Hematopoietic multipotent progenitor cell treated with erythropoietin and hydrocortisone succinate and interleukin-3 and kit ligand, for 6 days (in vitro differentiated cells): ENCODE results near the gene RASA3.
A peak's percentile ranks its signal among the peaks of the same experiment; 100 is the strongest.
"Not testable (repeated sequence)": the region's sequence is repeated elsewhere in the genome, so short reads cannot be mapped to it uniquely, and the experiment has no call there.

ENCODE experiments used
- DNase-seq: peaks from one replicate; pipeline ENCODE4 v3.0.0-alpha.2; 2015

RASA3 gene

DNA sequence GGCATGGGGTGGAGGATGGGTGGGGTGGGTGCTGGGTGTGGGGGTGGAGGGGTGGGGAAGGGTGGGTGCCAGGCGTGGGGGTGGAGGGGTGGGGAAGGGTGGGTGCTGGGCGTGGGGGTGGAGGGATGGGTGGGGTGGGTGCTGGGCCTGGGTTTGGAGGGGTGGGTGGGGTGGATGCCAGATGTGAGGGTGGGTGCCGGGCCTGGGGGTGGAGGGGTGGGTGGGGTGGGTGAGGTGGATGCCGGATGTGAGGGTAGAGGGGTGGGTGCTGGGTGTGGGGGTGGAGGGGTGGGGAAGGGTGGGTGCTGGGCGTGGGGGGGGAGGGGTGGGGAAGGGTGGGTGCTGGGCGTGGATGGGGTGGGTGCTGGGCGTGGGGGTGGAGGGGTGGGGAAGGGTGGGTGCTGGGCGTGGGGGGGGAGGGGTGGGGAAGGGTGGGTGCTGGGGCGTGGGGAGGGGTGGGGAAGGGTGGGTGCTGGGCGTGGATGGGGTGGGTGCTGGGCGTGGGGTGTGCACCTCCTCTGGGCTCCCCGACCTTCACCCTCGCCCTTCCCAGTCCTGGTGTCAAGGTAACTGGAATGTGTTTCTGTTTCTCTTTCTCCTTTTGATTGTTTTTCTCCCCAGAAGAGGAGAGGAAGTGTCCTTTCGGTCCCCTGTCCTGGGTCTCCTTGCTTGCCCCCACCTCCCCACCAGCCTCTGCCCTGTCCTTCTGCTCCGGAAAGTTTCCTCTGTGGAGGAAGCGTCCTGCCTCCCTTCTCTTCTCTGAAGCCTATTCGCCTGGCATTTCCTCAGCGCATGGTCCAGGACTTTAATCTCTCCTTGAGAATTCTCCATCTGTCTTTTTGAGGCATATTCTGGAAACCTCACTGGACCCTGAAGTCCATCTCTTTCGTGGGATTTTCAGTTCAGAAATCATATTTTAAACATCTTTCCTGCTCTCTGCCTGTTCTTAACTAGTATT is 23.8 kb upstream of the RASA3 start:
- no peak for DNase-seq

DNA sequence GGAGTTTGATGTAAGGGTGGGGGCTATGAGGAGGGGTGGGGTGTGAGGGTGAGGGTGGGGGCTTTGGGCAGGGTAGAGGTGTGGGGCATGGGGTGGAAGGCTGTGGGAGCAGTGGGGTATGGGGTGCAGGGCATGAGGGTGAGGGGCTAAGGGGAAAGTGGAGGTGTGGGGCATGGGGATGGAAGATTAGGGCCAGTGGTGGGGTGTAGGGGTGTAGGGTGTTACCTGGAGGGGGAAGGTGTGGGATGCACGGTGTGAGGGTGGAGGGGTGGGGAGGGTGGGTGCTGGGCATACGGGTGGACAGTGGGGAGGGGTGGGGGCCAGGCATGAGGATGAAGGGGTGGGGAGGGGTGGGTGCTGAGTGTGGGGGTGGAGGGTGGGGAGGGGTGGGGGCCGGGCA is 22.9 kb upstream of the RASA3 start:
- DNase-seq: no peak

DNA sequence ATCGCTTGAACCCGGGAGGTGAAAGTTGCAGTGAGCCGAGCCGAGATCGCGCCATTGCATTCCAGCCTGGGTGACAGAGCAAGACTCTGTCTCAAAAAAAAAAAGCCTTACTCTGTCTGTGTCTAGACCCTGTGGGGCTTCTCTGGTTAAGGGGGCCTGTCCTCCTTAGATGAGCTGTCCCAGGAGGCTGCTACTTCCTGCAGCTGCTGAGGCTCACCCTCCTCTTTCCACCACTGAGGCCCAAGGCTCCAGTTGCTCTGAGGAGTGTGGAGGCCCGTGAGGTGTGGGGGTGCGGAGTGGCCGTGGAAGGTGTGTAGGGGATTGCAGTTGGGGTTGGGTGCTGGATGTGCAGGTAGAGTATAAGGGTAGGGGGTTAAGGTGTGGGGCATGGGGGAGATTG is 22.1 kb upstream of the RASA3 start:
- no peak for DNase-seq

DNA sequence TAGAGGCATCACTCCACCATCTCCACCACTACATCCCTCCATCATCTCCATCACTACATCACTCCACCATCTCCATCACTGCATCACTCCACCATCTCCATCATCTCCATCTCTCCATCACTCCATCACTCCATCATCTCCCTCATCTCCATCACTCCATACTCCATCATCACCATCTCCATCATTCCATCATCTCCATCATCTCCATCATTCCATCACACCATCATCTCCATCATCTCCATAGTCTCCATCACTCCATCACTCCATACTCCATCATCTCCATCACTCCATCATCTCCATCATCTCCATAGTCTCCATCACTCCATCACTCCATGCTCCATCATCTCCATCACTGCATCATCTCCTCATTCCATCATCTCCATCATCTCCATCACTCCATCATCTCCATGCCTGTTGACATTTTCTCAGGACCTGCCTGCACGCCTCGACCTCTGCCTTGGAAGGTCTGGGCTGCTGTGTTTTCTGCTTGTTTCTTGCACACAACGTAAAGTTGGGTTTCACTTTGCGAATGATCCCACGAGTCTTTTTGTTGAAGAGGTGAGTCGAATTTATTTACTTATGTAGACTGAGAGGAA is 21.2 kb upstream of the RASA3 start:
- DNase-seq: no peak

DNA sequence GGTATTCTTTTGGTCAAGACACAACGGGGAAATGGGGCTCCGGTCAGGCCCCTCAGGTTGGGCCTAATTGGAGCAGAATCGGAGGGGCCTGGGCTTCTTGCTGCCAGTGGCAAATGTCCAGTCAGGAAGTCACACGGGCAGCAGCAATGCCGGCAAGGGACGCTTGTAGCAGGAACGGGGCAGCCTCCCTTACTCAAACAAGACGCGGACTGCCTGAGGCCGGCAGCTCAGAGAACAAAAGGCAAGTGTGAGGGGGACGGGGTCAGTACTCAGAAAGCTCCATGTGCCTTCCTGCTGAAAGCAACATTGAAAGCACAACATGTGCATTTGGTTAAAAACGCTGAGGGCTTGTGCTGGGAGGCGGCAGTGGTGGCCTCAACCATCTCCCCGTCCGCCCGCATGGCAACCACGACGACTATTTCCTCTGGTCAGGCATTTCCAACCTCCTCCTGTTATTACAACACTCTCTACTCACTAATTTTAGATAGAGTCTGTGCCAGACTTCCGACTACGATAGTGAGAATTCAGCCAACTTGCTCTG is 20.5 kb upstream of the RASA3 start:
- DNase-seq: no peak

DNA sequence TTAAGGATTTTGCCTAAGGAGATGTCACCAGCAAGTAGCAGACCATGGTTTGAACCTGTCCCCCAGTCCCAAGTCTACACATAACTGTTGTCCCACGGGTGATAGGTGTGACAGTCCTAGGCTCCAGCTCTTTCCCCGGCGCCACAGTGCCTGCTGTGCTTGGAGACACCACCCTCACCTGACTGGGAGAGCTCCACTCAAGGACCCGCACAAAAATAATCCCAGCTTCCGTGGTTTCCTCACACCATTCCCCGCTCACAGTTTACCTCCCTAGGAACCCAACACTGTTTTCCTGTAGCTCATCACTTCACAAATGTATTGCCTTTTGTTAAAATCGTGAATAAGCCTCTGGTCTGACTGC is 19.8 kb upstream of the RASA3 start:
- DNase-seq: no peak

DNA sequence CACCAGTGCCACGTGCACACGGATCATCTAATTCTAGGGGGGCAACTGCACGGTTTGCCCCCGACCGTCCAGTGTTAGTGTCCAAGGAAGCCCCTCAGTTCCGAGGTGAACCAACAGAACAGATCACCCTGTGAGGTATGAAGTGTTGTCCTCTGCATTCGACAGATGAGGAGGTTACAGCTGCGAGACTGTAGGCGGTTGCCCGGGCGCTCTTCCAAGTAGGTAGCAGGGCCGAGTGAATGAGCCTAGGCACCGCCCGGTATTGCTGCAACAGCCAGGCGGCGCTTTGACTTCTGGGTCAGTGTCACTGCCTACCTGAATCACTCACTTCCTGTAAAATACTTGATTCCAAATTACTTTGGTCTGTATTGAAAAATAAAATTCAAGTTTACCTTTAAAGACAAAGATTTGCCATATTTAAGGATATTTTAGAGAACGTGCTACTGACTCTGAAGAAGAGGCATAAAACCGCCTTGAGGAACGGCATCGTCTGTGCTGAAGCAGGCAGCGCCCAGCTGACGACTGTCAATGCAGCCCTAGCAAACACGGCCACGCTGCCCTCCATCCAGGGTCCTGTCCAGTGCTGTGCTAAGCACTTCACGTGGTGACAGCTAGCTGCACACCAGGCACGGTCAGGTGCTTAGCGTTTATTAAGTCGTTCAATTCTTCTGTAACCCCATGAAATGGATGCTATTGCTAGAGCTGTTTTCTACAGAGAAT is 19.3 kb upstream of the RASA3 start:
- DNase-seq: peak; percentile 75

DNA sequence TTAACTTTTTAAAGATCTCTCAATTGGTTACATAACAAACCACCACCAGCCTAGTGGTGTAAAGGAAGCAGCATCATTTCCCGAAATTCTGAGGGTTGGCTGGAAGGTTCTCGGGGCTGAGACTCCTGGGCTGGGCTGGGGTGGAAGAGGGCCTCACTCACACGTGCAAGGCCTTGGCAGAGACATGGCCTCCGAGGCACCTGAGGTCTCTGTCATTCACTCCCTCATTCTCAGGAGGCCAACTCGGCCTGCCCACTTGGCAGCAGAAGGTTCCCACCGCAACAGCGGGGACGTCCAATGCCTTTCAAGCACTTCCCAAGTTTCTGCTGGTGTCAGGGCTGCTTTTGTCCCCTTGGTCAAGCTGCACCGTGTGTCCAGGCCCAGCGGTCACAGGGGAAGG is 18.6 kb upstream of the RASA3 start:
- no peak for DNase-seq

DNA sequence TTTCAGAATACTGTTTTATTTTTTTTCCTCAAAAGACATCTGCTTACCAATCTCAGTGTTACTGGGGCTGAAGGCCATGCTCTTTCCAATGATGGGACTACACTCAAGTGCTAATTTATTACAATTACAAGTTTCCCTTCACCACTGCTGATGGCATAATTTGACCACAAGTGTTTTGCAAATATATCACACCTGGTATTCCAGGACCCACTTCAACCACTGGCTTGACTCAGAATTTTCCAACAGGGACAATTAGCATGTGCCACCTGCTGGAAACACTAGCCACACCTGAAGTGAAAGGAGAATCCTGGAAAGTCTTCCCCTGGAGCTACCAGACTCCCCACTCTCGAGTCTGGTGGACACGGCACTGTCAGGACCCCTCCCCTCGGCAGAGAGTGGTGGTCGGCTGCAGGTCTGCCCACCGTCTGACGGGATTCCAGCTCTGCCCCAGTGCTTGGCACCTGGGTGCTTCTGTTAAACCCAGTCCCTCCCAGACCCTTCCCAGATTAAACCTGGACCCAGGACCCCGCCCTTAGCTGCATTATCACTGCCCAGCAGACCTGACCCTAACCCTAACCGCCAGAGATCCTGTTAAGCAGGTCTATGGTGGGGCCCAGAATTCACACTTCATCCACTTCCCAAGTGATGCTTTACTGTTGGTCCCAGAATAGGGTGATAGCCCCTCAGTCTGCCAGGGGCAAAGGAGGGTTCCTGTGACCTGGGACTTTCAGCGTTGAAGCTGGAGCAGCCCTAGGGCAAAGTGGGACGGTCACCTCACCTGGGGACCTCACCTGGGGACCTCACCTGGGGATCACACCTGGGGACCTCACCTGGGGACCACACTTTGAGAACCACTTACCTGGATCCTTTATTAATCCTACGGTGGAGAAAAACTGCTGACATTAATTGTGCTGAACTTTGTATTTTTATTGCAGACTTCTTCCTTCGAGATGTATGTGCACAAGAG is 17.6 kb upstream of the RASA3 start:
- DNase-seq: no peak

DNA sequence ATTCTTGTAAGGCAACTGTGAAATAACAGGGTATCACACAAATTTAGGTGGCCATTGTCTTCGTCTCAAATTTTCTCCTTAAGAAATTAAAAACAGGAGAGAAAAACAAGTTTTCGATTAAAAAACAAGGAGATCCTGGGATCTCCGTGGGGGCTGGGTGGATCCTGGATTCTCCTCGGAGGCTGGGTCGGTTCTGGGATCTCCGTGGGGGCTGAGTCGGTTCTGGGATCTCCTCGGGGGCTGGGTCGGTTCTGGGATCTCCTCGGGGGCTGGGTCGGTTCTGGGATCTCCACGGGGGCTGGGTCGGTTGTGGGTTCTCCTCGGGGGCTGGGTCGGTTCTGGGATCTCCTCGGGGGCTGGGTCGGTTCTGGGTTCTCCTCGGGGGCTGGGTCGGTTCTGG is 16.5 kb upstream of the RASA3 start:
- not testable (repeated sequence) for DNase-seq

DNA sequence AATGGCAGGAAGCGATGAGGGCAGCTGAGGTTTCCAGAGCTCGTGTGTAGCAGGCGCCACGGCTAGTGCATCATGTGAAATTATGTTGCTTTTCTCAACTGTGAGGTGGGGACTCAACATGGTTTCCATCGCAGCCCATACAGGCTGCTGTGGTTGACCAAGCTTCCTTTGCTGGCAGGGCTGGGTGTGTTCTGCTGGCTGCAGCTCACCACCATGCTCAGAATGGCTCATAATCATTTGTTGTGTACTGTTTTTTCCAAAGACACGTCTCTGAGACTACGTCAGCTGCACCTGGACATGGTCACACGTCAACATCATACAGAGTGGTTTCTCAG is 16.1 kb upstream of the RASA3 start:
- peak; percentile 82 for DNase-seq

DNA sequence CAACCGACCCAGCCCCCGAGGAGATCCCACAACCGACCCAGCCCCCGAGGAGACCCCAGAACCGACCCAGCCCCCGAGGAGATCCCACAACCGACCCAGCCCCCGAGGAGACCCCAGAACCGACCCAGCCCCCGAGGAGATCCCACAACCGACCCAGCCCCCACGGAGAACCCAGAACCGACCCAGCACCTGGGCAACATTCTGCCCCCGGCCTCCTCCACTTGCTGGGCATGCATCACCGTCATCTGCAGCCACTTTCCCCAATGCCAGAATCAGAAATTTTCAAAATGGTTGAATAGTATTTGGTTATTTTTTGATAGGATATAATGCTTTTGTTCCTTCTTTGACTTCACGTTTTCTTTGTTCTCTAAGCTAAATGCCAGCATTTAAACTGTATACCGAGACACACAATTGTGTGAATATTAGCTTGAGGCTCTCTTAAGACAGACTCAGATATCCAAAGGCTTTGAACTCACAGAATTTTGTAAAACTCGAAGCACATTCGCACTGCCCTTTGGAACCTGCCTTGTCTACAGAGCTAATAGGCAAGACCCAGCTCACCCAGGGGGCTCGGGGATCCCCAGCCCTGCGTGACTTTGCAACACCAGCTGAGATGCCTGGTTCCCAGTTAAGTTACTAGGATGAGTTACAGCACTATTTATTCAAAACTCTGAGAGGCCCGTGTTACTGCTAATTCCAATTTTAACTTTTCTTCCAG is 15.5 kb upstream of the RASA3 start:
- DNase-seq: no peak

DNA sequence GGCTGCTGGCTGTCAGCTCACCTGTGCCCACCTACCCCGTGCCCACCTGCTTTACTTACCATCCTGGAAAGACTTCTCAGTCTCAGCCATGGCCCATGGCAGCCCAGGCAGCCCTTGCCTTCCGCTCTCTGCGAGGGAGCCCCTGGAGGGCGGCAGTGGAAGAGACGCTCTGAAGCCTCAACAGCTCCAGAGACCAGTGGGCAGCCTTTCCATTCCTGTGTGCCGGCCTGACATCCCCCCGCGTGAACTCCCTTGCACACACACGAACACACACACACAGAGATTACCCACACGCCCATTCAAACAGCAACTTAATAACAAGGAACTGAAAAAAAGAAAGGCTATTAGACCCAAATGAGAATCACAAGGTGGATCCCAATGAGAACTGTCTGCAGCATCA is 14.2 kb upstream of the RASA3 start:
- DNase-seq: peak; percentile 62

DNA sequence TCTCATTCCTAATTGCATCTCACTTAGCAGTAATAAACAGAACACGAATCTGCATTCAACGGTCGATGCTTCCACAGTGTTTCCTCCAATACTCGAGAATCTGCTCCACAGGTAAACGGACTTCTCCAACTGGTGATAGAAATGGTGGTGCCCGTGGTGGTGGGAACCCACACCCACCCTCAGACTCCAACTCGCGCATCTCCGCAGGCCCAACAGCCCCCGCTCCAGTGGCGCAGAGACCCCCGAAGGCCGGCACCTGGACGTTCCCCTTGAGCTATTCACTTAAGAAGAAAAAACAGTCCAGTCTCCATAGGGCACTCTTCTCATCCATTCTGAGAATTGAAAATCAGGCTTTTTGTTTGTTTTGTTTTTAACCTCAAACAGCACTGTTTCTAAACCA is 13.8 kb upstream of the RASA3 start:
- DNase-seq: no peak

DNA sequence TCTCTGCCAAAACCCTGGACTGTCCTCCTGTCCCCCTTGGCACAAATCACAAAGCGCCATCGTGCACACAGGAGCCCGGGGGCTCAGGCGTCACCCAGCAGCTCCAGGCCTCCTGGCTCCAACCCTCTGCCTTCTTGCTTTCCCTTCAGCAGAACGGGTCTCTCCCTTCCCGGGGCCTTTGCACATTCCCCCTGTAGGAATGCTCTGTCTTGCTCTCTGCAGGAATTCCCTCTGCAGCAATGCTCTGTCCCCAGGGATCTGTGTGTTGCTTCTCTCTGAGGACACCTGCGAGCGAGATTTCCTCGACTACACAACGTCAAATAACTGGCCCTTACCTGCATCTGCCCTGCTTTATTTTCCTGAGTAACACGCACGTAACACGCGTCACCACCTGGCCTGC is 13.3 kb upstream of the RASA3 start:
- DNase-seq: no peak

DNA sequence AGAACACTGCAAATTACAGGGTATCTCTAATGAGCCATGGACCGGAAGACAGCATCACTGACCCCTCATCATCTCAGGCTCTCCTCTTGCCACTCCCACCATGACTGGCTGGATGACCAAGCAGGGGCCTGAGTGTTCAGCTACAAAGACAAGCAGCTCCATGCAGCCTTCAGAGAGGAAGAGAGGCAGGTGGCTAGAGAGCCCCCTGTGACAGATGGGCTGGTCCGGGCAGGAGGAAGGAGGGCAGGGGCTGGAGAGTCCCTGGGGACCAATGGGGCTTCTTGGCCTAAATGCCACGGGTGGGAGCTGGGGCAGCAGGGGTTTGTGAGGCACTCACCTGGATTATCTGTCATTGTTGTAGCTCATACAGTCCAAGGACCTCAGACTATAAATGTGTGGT is 12.8 kb upstream of the RASA3 start:
- no peak for DNase-seq

DNA sequence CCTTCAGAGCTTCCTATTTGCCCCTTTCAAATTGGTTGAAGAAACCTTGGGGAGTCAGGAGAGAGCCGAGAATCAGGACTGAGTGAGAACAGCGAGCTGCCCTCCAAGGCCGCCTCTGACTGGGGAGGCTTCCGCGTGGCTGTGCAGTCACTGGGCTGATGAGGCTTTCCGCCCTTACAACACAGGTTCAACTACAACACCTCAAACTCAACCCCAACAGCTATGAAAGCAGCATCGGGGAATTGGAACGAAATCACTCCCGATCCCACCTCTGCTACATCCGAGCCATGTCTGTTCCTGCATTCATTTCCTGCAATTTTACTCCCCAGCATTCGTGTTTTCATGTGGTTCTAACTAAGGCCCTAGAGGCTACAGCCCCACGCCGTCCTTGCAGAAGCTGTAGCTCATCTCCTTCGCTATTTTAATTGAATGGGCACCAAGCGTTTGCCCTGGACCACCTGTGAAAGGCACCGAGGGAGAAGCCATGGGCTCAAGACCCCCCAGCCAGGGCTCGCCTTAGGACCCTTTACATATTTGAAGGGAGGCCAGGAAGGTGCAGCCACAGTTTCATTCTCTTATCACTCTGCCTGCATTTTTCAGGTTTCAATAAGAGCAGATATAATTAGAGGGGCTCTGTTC is 12.3 kb upstream of the RASA3 start:
- no peak for DNase-seq

DNA sequence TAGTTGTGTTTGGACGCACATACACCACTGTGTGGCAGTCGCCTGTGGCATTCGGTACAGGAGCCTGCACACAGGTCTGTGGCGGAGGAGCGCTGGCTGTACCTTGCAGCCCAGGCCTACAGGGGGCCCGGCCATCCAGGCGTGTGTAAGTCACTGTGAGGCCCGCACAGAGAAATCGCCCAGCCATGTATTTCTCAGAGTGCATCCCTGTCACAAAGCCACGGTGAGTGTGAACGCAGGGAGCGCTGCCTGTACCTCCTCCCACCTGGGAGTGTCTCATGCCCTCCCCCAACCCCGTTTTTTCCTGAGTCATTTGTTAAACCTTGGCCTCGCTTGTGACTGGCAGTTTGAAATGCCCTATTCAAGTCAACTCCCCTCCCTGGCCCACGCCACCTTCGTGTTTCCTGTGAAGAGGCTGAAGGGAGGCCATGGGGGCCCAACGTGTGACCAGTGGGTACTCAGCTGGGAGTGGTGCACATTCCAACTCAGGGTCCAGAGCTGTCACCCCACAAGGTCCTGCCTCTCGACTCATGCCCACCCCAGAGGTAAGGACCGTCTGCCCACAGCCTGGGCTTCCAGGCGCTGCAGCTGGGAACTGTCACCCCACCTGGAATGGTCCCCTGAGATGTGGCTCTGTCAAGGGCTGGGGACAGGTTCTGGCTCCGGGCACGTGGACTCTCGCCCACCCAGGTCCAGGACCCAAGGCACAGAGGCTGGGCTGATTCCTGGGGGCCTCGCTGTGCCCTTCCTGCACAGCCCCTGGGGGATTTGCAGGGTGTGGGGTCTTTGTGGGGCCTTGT is 11.6 kb upstream of the RASA3 start:
- DNase-seq: peak; percentile 77

DNA sequence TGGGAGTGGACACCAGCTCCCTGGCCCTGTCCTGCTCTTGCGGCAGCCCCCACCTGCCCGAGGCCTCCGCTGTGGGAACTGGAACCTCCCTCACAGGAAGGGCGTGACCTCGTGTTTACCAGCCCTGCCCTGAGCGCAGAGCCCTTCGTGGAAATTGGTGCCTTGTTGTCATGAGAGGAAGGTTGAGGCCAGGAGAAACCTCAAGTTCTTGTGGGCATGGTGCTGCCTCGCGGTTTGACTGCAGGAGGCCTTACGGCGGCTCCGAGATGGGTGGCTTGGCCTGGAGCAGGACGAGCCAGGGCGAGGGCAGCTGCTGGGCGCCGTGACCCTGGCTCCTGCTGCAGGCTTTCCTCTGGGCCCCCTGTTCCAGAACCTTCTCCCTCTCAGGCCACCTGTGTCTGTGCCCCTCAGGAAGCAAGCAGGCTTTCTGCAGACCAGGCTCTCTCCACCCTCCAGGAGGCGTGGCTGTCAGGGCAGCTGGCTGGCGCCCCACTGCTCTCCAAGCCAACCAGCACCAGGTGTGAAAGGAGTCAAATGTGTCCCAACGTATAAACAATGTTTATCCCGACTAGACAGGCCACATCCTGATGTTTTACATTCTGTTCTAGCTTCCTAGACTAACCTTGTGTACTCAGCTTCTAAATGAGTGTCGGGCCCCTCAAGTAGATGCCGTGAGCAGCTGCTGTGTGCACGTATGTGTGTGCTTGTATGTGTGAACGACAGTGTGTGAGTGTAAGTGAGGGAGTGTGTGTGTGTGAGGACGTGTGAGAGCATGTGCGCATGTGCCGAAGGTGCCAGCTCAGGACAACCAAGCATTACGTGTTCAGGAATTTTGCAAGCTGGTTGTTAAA is 10.4 kb upstream of the RASA3 start:
- peak; percentile 88 for DNase-seq

DNA sequence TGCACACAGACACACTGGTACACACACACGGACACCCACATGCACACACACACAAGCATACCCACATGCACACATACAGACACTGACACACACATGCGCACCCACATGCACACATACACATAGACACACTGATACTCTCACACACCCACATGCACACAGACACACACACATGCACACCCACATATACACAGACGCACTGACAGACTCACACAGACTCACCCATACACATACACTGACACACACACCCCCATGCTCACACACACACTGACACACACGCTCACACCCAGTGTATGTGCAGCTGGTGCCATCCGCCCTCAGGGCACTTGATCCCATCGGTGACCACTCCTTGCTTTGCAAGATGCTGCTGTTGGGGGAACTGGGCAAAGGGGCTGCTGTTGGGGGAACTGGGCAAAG is 9.7 kb upstream of the RASA3 start:
- DNase-seq: no peak
